ENCODE results near the gene GSTM2.
"Not testable (repeated sequence)": the region's sequence is repeated elsewhere in the genome, so short reads cannot be mapped to it uniquely, and the experiment has no call there.

Gene GSTM2

DNA sequence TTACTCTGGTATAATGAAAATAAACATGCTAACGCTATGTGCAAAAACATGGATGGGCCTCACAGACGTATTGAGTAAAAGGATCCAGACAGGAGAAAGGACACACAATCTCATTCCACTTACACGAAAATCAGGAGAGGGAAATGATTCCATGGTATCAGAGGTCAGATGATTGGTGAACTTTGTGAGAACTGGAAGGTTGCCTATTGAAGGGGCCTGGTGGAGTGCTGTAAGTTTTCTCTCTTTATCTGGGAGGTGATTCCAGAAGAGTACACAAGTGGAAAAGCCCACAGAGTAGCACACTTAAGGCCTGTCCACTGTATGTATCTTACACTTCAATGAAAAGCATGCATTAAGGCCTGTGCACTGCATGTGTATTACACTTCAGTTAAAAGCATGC lies 9.6 kb downstream of the GSTM2 start:
- H3K4me3 Mint-ChIP-seq = no peak overlapping the region
- H3K4me1 Mint-ChIP-seq = no peaks in the 10 kb centered on the region
- no peak overlapping the region for H3K27ac Mint-ChIP-seq
- no peaks in the 10 kb centered on the region for H3K9me3 Mint-ChIP-seq
- H3K36me3 Mint-ChIP-seq = peaks cover 1% of the 10 kb centered on the region
- H3K27me3 Mint-ChIP-seq = no peaks in the 10 kb centered on the region

- not testable (repeated sequence) for H3K4me3 Mint-ChIP-seq, H3K9me3 Mint-ChIP-seq, H3K27ac Mint-ChIP-seq, H3K36me3 Mint-ChIP-seq, H3K4me1 Mint-ChIP-seq, H3K27me3 Mint-ChIP-seq
Measured at GRCh38 chr1:109678637-109679036, 10.8 kb downstream of the GSTM2 start.

- H3K4me1 Mint-ChIP-seq, H3K4me3 Mint-ChIP-seq, H3K27me3 Mint-ChIP-seq, H3K9me3 Mint-ChIP-seq, H3K36me3 Mint-ChIP-seq, H3K27ac Mint-ChIP-seq: not testable (repeated sequence)
Measured at GRCh38 chr1:109684777-109685176, 16.9 kb downstream of the GSTM2 start.

GRCh38 chr1:109685399-109685798 lies 17.5 kb downstream of the GSTM2 start:
- not testable (repeated sequence) for H3K27ac Mint-ChIP-seq, H3K4me1 Mint-ChIP-seq, H3K36me3 Mint-ChIP-seq, H3K9me3 Mint-ChIP-seq, H3K4me3 Mint-ChIP-seq, H3K27me3 Mint-ChIP-seq

GRCh38 chr1:109685890-109686289 lies 18.0 kb downstream of the GSTM2 start:
- not testable (repeated sequence) for H3K9me3 Mint-ChIP-seq, H3K27ac Mint-ChIP-seq, H3K36me3 Mint-ChIP-seq, H3K4me3 Mint-ChIP-seq, H3K27me3 Mint-ChIP-seq, H3K4me1 Mint-ChIP-seq

GRCh38 chr1:109687109-109687508 lies 19.3 kb downstream of the GSTM2 start:
- H3K9me3 Mint-ChIP-seq, H3K36me3 Mint-ChIP-seq, H3K4me1 Mint-ChIP-seq, H3K27me3 Mint-ChIP-seq: not testable (repeated sequence)
- H3K4me3 Mint-ChIP-seq = peak overlapping the region; percentile 85
- H3K27ac Mint-ChIP-seq = peak overlapping the region; percentile 84

- Mint-ChIP-seq H3K4me1 (peaks cover 7% of the 10 kb centered on the region), H3K4me3 (peak within 1 kb of the TSS; percentile 85), H3K36me3 (peaks cover 5% of the 10 kb centered on the region), H3K27me3 (no peaks in the 10 kb centered on the region), H3K27ac (peak within 1 kb of the TSS; percentile 92), H3K9me3 (no peaks in the 10 kb centered on the region)
Measured at GRCh38 chr1:109687641-109688499, 20.0 kb downstream of the GSTM2 start, which contains the start of gene GSTM1. Gene GSTM1 (plus strand): TSS chr1:109687817. CDS start chr1:109687874, 57 bp downstream.

- H3K4me1 Mint-ChIP-seq = peaks cover 7% of the 10 kb centered on the region
- no peaks in the 10 kb centered on the region for H3K27me3 Mint-ChIP-seq
- H3K27ac Mint-ChIP-seq = peak overlapping the region; percentile 59
- H3K4me3 Mint-ChIP-seq = no peak overlapping the region
- no peaks in the 10 kb centered on the region for H3K9me3 Mint-ChIP-seq
- peaks cover 5% of the 10 kb centered on the region for H3K36me3 Mint-ChIP-seq
Measured at GRCh38 chr1:109689844-109690405, 22.1 kb downstream of the GSTM2 start.

DNA sequence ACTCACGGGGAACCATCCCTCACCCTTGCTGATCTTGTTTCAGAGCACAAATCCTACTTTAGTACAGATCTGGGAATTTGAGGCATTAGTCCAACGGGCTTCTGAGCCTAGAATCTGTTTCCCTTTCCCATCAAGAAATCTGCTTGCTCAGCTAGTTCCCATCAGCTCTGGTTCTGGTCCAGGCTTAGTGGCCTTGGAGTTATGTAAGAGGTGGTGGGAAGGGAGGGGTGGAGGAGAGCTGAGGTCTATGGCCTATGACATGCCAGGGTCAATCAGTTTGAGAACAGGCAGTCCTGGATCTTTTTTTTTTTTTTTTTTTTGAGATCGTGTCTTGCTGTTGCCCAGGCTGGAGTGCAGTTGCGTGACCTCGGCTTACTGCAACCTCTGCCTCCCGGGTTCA lies 23.9 kb downstream of the GSTM2 start:
- H3K4me1 Mint-ChIP-seq = peaks cover 7% of the 10 kb centered on the region
- H3K27me3 Mint-ChIP-seq = no peaks in the 10 kb centered on the region
- peaks cover 5% of the 10 kb centered on the region for H3K36me3 Mint-ChIP-seq
- no peak overlapping the region for H3K27ac Mint-ChIP-seq
- H3K4me3 Mint-ChIP-seq = no peak overlapping the region
- no peaks in the 10 kb centered on the region for H3K9me3 Mint-ChIP-seq

GRCh38 chr1:109694400-109694799 lies 26.5 kb downstream of the GSTM2 start:
- H3K27ac Mint-ChIP-seq, H3K4me1 Mint-ChIP-seq, H3K27me3 Mint-ChIP-seq, H3K4me3 Mint-ChIP-seq, H3K9me3 Mint-ChIP-seq, H3K36me3 Mint-ChIP-seq: not testable (repeated sequence)

- not testable (repeated sequence) for H3K27me3 Mint-ChIP-seq, H3K4me3 Mint-ChIP-seq, H3K4me1 Mint-ChIP-seq, H3K9me3 Mint-ChIP-seq, H3K27ac Mint-ChIP-seq, H3K36me3 Mint-ChIP-seq
Measured at GRCh38 chr1:109695138-109695537, 27.3 kb downstream of the GSTM2 start.

DNA sequence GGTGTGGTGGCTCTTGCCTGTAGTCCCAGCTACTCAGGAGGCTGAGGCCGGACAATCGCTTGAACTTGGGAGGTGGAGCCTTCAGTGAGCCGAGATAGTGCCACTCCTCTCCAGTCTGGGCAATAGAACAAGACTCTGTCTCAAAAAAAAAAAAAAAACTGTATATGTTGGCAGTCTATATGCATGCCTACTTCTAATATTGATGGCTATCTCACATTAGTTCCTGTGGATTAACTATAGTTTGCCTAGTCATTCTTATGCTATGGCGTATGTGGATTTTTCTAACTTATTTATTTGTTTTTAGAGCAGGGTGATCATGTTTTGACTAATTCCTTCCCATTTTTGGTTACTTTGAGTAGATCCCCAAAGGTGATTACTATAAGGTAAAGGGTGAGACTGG lies 29.2 kb downstream of the GSTM2 start:
- Mint-ChIP-seq H3K27ac (no peak overlapping the region), H3K4me3 (no peak overlapping the region), H3K4me1 (no peaks in the 10 kb centered on the region), H3K27me3 (no peaks in the 10 kb centered on the region), H3K36me3 (no peaks in the 10 kb centered on the region), H3K9me3 (no peaks in the 10 kb centered on the region)

- H3K27me3 Mint-ChIP-seq, H3K4me1 Mint-ChIP-seq, H3K9me3 Mint-ChIP-seq, H3K36me3 Mint-ChIP-seq, H3K27ac Mint-ChIP-seq, H3K4me3 Mint-ChIP-seq: not testable (repeated sequence)
Measured at GRCh38 chr1:109697861-109698260, 30.0 kb downstream of the GSTM2 start.

GRCh38 chr1:109702940-109703339 lies 35.1 kb downstream of the GSTM2 start:
- H3K27ac Mint-ChIP-seq, H3K4me3 Mint-ChIP-seq, H3K9me3 Mint-ChIP-seq, H3K4me1 Mint-ChIP-seq, H3K27me3 Mint-ChIP-seq: not testable (repeated sequence)
- H3K36me3 Mint-ChIP-seq = peaks cover 13% of the 10 kb centered on the region

DNA sequence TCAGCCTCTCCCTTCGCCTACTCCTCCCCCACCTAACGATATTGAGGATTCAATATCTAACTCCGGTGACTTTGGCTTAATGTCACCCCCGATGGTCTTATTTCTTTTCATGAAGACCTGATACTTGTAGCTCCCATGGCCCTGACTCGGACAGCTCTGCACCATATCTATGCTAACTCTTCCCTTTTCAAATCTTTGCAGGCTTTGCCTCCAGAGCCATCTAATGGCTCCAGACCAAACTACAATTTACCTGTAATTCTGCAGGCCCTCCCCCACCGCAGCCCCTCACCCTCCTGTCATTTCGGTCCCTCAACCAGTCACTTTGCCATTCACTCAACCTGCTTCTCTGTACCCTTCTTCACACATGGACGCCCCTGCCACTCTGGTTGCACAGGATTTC lies 36.3 kb downstream of the GSTM2 start:
- peaks cover 20% of the 10 kb centered on the region for H3K36me3 Mint-ChIP-seq
- no peak overlapping the region for H3K4me3 Mint-ChIP-seq
- H3K4me1 Mint-ChIP-seq = no peaks in the 10 kb centered on the region
- no peaks in the 10 kb centered on the region for H3K9me3 Mint-ChIP-seq
- H3K27me3 Mint-ChIP-seq = no peaks in the 10 kb centered on the region
- H3K27ac Mint-ChIP-seq = no peak overlapping the region

DNA sequence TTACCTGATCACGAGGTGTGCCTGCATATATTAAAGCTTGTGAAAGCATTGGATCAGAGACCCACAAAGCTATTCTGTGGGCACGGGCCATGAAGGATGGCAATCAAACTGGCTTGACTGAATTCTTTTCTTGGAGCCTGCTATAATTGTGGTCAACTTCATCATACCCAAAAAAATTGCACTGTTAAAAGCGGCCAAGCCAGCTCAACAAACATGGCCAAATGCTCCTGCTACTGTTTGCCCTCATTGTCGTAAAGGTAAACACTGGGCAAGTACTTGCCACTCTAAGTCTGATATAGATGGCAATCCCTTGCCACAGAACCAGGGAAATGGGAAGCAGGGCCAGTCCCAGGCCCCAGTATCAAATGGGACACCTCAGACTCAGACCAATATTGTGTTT lies 37.6 kb downstream of the GSTM2 start:
- H3K27me3 Mint-ChIP-seq = no peaks in the 10 kb centered on the region
- H3K4me1 Mint-ChIP-seq = no peaks in the 10 kb centered on the region
- no peaks in the 10 kb centered on the region for H3K9me3 Mint-ChIP-seq
- H3K36me3 Mint-ChIP-seq = peaks cover 24% of the 10 kb centered on the region
- H3K27ac Mint-ChIP-seq = no peak overlapping the region
- no peak overlapping the region for H3K4me3 Mint-ChIP-seq

DNA sequence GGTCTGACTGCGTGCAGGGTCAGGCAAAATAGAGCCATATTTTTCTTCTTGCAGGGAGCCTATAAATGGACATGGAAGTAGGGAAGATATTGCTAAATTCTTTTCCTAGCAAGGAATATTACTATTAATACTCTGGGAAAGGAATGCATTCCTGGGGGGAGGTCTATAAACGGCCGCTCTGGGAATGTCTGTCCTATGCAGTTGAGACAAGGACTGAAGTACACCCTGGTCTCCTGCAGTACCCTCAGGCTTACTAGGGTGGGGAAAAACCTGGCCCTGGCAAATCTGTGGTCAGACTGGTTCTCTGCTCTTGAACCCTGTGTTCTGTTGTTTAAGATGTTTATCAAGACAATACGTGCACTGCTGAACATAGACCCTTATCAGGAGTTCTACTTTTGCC lies 41.1 kb downstream of the GSTM2 start:
- H3K9me3 Mint-ChIP-seq, H3K27ac Mint-ChIP-seq, H3K27me3 Mint-ChIP-seq, H3K4me1 Mint-ChIP-seq, H3K4me3 Mint-ChIP-seq: not testable (repeated sequence)
- H3K36me3 Mint-ChIP-seq = peaks cover 20% of the 10 kb centered on the region

Measured in activated naive CD4-positive, alpha-beta T cell treated with anti-CD3 and anti-CD28 coated beads, Interleukin-2, amount 50 U/mL, for 24 hours (primary cell).